ENCODE results near the gene LGR4. TPM values are rescaled to one million over a fixed set of nuclear protein-coding genes. Genes with fewer than 3 reads are reported as not detected.

The LGR4 gene
- total and polyA plus RNA-seq, 2 experiments from 2014 or later: 22.6 to 99.6 TPM

GRCh38 chr11:27485930-27486773 is 13.6 kb upstream of the LGR4 start:
- Histone ChIP-seq H3K9me2 (ENCODE audit: insufficient read depth) (no peaks in the 10 kb centered on the region), H3K27me3 (ENCODE audit: insufficient read depth) (no peaks in the 10 kb centered on the region), H4K20me1 (replicated peaks; ENCODE audit: insufficient read depth) (no peaks in the 10 kb centered on the region), H3K4me2 (no peak overlapping the region), H3K4me1 (ENCODE audit: insufficient read depth) (no peaks in the 10 kb centered on the region; the same call in 1 of the 2 replicates), H3K79me2 (replicated peaks; ENCODE audit: insufficient read depth) (no peaks in the 10 kb centered on the region), H3K4me3 (no peak overlapping the region), H3K36me3 (ENCODE audit: insufficient read depth) (peaks cover 8% of the 10 kb centered on the region), H3F3A (replicated peaks; ENCODE audit: low read depth) (0 out of 2 replicates have a peak, but pooled peaks cover 3% of the 10 kb centered on the region), H2AFZ (no peak overlapping the region), H3K27ac (ENCODE audit: low read depth) (peak overlapping the region; percentile 67; the same call in 1 of the 2 replicates)
- Mint-ChIP-seq H3K9me3 (peaks cover 14% of the 10 kb centered on the region; the same call in 2 of the 3 replicates), H3K27ac (no peak overlapping the region; the same call in 1 of the 2 replicates), H3K36me3 (ENCODE audit: low read depth) (peaks cover 27% of the 10 kb centered on the region), H3K27me3 (ENCODE audit: insufficient read depth, low read depth, poor library complexity) (no peaks in the 10 kb centered on the region), H3K4me1 (peaks cover 3% of the 10 kb centered on the region; the same call in 2 of the 3 replicates), H3K4me3 (no peak overlapping the region)
- DNase-seq (ENCODE audit: low spot score): peak; percentile 81
- peak; percentile 55 for ATAC-seq
- TF ChIP-seq ZNF331 (CRISPR knock-in tag; IDR thresholded peaks at IDR 0.05; ENCODE audit: low read depth): no peak
- peak; percentile 80 to 99 for TF ChIP-seq CTCF (conservative IDR thresholded peaks at IDR 0.05; ENCODE audit: low read depth in 2 of 2)

- TF ChIP-seq ETS1 (IDR thresholded peaks at IDR 0.05) (no peak), JUNB (IDR thresholded peaks at IDR 0.05; ENCODE audit: unreplicated experiment) (no peak)
- no peaks in the 10 kb centered on the region for H3K27me3 Mint-ChIP-seq (ENCODE audit: insufficient read depth, low read depth, poor library complexity)
- Histone ChIP-seq H3F3A (replicated peaks; ENCODE audit: low read depth) (0 out of 2 replicates have a peak, but pooled peaks cover 3% of the 10 kb centered on the region), H3K4me1 (ENCODE audit: insufficient read depth) (no peaks in the 10 kb centered on the region; the same call in 1 of the 2 replicates), H4K20me1 (replicated peaks; ENCODE audit: insufficient read depth) (no peaks in the 10 kb centered on the region), H3K79me2 (replicated peaks; ENCODE audit: insufficient read depth) (no peaks in the 10 kb centered on the region), H3K36me3 (ENCODE audit: insufficient read depth) (no peaks in the 10 kb centered on the region), H3K9me2 (ENCODE audit: insufficient read depth) (no peaks in the 10 kb centered on the region), H3K27ac (ENCODE audit: low read depth) (peak overlapping the region; percentile 30; the same call in 1 of the 2 replicates), H3K4me2 (no peak overlapping the region), H3K27me3 (ENCODE audit: insufficient read depth) (no peaks in the 10 kb centered on the region), H2AFZ (no peak overlapping the region), H3K4me3 (no peak overlapping the region)
- H3K36me3 Mint-ChIP-seq (ENCODE audit: low read depth): no peaks in the 10 kb centered on the region
- no peak for DNase-seq (ENCODE audit: low spot score)
- H3K9me3 Mint-ChIP-seq: no peaks in the 10 kb centered on the region
- no peak for ATAC-seq
- peaks cover 3% of the 10 kb centered on the region; the same call in 2 of the 3 replicates for H3K4me1 Mint-ChIP-seq
- H3K4me3 Mint-ChIP-seq: no peak overlapping the region
- H3K27ac Mint-ChIP-seq: no peak overlapping the region
These were observed 10.2 kb upstream of the LGR4 start for GRCh38 chr11:27482793-27483192.

GRCh38 chr11:27481992-27482391 is 9.4 kb upstream of the LGR4 start:
- no peak overlapping the region for H3K4me3 Mint-ChIP-seq
- Histone ChIP-seq H3K4me3 (no peak overlapping the region), H3K9me2 (ENCODE audit: insufficient read depth) (no peaks in the 10 kb centered on the region), H3K79me2 (replicated peaks; ENCODE audit: insufficient read depth) (no peaks in the 10 kb centered on the region), H3K27ac (ENCODE audit: low read depth) (no peak overlapping the region), H3F3A (replicated peaks; ENCODE audit: low read depth) (0 out of 2 replicates have a peak, but pooled peaks cover 3% of the 10 kb centered on the region), H3K36me3 (ENCODE audit: insufficient read depth) (no peaks in the 10 kb centered on the region), H3K4me2 (no peak overlapping the region), H4K20me1 (replicated peaks; ENCODE audit: insufficient read depth) (no peaks in the 10 kb centered on the region), H3K27me3 (ENCODE audit: insufficient read depth) (no peaks in the 10 kb centered on the region), H3K4me1 (ENCODE audit: insufficient read depth) (no peaks in the 10 kb centered on the region; the same call in 1 of the 2 replicates), H2AFZ (no peak overlapping the region)
- DNase-seq (ENCODE audit: low spot score): no peak
- no peaks in the 10 kb centered on the region for H3K9me3 Mint-ChIP-seq
- H3K4me1 Mint-ChIP-seq: peaks cover 3% of the 10 kb centered on the region; the same call in 2 of the 3 replicates
- no peak for ATAC-seq
- no peak overlapping the region for H3K27ac Mint-ChIP-seq
- no peaks in the 10 kb centered on the region for H3K27me3 Mint-ChIP-seq (ENCODE audit: insufficient read depth, low read depth, poor library complexity)
- no peaks in the 10 kb centered on the region for H3K36me3 Mint-ChIP-seq (ENCODE audit: low read depth)
- TF ChIP-seq NANOG (IDR thresholded peaks at IDR 0.05; ENCODE audit: borderline replicate concordance) (no peak), STAT1 (IDR thresholded peaks at IDR 0.05; ENCODE audit: unreplicated experiment) (no peak), ZNF114 (CRISPR knock-in tag; IDR thresholded peaks at IDR 0.05) (no peak), POLR2AphosphoS5 (IDR thresholded peaks at IDR 0.05; ENCODE audit: low read depth) (no peak), ZNF331 (CRISPR knock-in tag; IDR thresholded peaks at IDR 0.05; ENCODE audit: low read depth) (no peak), CREB1 (CRISPR knock-in tag; IDR thresholded peaks at IDR 0.05; ENCODE audit: low read depth) (no peak), ETS1 (IDR thresholded peaks at IDR 0.05) (no peak), CTCF (conservative IDR thresholded peaks at IDR 0.05; ENCODE audit: low read depth in 2 of 2) (no peak), EZH2 (IDR thresholded peaks at IDR 0.05; ENCODE audit: low read depth, unreplicated experiment) (no peak)

Measured in GM23338 (cell line).